ENCODE results near the gene TMEM182.
A peak's percentile ranks its signal among the peaks of the same experiment; 100 is the strongest.

Gene TMEM182

GRCh38 chr2:102795641-102796040 lies 33.8 kb downstream of the TMEM182 start:
- in situ Hi-C loops (cut with MboI; ENCODE audit: low pct_unique_long_range_greater_than_20kb, low sequenced_read_pairs): no loop called here
- no peak for DNase-seq

GRCh38 chr2:102796337-102796736 lies 34.5 kb downstream of the TMEM182 start:
- in situ Hi-C loops (cut with MboI; ENCODE audit: low pct_unique_long_range_greater_than_20kb, low sequenced_read_pairs): no loop called here
- no peak for DNase-seq

DNA sequence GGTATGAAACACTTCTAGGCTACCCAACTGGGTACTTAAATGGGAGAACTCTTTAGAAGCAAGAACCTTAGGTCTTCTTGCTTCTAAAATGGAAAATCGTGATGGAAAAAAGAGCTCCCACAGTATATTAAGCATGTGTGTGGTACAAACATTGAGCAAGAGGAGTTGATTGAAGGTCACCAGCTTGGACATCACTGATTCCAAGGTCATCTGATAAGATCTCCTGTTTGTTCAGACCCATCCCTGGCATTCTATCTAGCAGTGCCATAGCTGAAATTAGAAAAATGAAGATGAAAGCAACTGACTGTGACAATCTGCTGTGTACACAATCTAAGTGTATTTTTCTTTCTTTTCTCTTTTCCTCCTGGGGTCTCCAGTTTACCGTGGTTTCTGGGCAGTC lies 35.7 kb downstream of the TMEM182 start:
- in situ Hi-C loops (cut with MboI; ENCODE audit: low pct_unique_long_range_greater_than_20kb, low sequenced_read_pairs): no loop called here
- no peak for DNase-seq

GRCh38 chr2:102798181-102798580 lies 36.4 kb downstream of the TMEM182 start:
- in situ Hi-C loops (cut with MboI; ENCODE audit: low pct_unique_long_range_greater_than_20kb, low sequenced_read_pairs): no loop called here
- DNase-seq: no peak

- DNase-seq: peak; percentile 30
- in situ Hi-C loops (cut with MboI; ENCODE audit: low pct_unique_long_range_greater_than_20kb, low sequenced_read_pairs): no loop called here
Observed at GRCh38 chr2:102801098-102801718, 39.4 kb downstream of the TMEM182 start.

DNA sequence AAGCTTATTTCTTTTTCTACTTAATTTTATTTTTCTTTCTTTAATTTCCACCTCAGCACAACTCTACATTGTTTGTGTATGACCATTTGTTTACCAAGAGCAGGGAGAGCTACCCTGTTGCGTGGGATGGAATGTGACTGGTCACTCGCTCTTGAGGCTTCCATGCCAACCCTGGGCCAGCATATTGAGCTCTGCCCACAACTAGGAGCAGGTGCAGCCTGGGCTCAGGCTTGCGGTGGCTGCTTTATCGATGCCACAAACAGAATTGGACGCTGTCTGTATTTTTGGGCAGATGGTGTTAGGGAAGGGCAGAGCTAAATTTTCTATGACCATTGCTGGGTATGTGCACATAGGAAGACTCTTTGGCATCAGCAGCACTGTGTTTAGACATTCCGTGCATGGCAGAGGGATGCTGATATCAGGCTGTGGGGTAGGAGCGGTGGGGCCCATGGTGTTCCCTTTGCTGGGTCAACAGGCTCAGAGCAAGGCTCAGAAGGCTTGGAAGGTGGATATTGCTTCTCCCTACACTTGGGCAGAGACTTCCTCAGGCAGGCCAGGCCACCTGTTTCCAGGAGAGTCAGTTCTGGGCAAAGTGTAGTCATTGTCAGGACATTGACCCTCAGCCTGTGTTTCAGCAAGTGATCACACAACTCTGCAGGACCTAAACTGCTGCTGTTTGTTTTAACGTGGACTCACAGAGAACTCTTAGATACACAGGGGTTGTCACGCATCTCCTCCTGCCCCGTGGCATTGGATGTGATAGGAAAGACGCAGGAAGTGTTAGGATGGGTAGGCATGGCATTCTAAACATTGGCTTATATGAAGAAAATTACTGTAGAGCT lies 40.2 kb downstream of the TMEM182 start:
- no peak for DNase-seq

GRCh38 chr2:102803041-102803896 lies 41.4 kb downstream of the TMEM182 start:
- DNase-seq: peak; percentile 56
- in situ Hi-C loops (cut with MboI; ENCODE audit: low pct_unique_long_range_greater_than_20kb, low sequenced_read_pairs): no loop called here

More for the DNA sequence above, 40.2 kb downstream of the TMEM182 start:
- in situ Hi-C loops (cut with MboI; ENCODE audit: low pct_unique_long_range_greater_than_20kb, low sequenced_read_pairs): no loop called here

GRCh38 chr2:102803897-102804217 lies 42.0 kb downstream of the TMEM182 start:
- no peak for DNase-seq
- in situ Hi-C loops (cut with MboI; ENCODE audit: low pct_unique_long_range_greater_than_20kb, low sequenced_read_pairs): no loop called here

GRCh38 chr2:102806250-102806837 lies 44.5 kb downstream of the TMEM182 start:
- in situ Hi-C loops (cut with MboI; ENCODE audit: low pct_unique_long_range_greater_than_20kb, low sequenced_read_pairs): no loop called here
- DNase-seq: peak; percentile 82

DNA sequence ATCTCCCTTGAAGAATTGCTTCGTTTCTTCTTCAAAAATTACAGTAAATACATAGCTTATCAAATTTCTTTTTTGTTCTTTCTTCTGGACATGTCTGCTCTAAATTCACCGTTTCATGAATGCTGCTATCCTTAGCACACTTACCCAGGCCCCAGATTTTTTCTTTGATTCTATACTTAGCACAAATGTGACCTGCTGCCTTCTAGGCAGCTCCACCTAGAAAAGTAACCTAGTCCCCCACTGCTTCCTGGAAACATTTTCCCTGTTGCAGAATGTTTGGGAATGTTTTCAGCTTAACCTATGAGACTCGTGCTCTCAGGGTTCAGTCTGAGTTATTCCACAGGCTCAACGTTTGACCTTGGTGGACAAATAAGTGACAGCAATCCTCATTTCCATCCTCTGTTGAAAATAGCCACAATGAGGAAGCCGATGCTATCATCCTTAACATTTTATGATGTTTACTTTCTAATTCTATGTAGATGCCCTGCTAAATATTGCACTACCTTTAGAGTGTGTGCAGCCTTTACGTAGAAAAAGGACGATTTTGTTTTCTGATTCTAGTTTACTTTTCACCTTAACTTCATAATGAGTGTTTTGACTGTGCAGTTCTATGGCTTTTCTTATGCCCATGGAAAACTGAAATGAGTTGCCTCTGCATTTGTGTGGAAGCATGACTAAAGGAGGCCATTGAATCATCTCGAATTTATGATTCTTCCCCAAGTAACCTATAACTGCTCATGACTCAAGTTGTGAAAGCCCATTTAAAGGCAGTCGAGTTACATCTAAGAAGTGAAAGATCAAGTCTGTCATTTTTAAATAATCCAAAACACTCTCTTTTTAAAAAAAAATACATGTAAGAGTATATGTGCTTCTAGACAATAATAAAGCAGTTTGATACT lies 47.7 kb downstream of the TMEM182 start:
- no peak for DNase-seq
- in situ Hi-C loops (cut with MboI; ENCODE audit: low pct_unique_long_range_greater_than_20kb, low sequenced_read_pairs): no loop called here

DNA sequence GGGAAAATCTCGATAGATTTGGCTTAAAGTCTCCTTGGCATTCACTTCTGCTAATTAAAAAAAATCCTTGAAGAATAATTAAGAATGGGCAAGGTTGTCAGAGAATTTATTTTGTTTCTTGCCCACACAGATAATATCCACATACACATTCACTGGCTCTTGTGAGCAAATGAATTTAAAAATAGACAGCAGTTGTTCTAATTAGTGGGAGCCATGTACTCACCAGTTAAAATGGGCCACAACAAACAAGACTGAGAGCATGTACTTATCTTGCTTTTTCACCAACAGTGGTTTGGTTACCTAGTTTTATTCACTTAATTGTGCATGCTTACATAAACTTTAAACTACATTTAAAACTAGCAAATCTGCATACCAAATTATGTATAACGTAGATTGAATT lies 53.5 kb downstream of the TMEM182 start:
- no peak for DNase-seq
- in situ Hi-C loops (cut with MboI; ENCODE audit: low pct_unique_long_range_greater_than_20kb, low sequenced_read_pairs): no loop called here

DNA sequence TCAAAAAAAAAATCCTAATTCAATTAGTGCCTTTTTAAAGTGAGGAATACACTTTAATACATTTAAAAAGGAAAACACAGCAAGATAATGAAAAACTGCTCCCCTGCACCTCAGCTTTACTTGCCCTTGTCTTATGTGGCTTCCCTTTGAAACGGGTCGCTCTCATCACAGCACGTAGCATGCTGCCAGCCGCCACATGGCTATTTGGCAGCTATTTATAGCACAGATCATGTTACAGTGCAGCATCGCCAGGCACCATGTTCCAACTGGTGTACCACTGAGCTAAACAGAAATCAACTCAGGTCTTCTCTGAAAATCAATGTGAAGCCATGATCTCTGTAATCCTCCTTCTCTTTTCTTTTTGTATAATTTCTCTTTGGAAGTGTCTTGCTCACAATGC lies 65.1 kb downstream of the TMEM182 start:
- peak; percentile 58 for DNase-seq
- in situ Hi-C loops (cut with MboI; ENCODE audit: low pct_unique_long_range_greater_than_20kb, low sequenced_read_pairs): no loop called here

GRCh38 chr2:102832789-102833188 lies 71.0 kb downstream of the TMEM182 start:
- DNase-seq: no peak
- in situ Hi-C loops (cut with MboI; ENCODE audit: low pct_unique_long_range_greater_than_20kb, low sequenced_read_pairs): no loop called here

DNA sequence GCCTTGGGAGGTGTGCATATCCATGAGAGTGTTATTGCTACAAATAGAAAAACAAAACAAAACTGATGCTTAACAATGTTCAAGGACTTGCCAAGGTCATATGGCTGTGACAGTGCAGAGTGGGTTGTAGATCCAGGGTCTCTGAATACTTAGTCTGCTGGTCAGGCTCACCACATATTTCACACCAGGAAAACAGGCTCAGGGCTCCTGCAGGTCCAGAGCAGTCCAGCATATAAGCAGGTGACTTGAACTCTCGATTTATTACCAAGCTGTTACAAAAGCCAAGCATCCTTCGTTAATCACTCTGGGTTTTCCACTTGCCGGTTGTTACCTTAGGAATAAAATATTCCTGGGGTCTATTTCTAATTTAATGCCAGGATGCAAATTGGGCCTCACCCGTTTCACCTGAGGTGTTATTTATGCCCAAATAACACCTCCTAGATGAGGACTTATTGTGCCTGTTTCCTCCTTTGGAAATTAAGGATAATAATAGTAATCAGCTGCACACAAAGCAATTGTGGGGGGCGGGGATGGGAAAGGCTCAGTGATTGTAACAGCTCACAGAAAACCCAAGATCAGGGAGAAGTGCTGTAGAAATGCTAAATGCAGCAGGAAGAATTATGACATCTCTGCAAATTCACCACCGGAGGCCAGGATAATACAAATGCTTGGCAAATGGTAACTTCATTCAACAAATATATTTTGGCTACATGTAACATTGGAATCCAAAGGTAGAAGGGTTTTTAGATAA lies 72.9 kb downstream of the TMEM182 start:
- no peak for DNase-seq
- in situ Hi-C loops (cut with MboI; ENCODE audit: low pct_unique_long_range_greater_than_20kb, low sequenced_read_pairs): no loop called here

DNA sequence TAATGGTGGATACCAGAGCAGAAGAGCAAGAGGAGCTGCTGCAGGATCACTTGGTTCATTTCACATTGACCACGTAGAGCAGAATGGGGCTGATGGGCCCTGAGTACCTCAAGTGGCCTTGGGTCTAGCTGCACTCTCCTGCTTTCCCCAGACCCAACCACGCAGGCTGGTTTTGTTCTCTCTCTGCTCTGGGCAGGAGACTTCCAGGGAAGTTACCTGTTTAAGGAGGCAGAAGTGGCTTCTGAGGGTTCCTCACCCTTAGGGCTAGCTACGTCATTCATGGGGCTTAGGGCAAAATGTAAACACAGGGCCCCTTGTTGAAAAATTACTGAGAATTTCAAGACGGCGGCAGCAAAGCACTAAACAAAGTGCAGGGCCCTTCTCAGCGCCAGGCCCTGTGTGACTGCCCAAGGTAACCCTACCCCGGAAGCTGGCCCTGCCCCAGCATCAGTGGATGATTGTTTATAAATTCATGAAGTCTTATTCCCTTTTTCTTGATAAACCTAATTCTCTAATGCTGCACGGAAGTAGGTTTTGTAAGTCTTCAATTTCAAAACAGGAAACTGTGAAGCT lies 75.9 kb downstream of the TMEM182 start:
- in situ Hi-C loops (cut with MboI; ENCODE audit: low pct_unique_long_range_greater_than_20kb, low sequenced_read_pairs): no loop called here
- no peak for DNase-seq

DNA sequence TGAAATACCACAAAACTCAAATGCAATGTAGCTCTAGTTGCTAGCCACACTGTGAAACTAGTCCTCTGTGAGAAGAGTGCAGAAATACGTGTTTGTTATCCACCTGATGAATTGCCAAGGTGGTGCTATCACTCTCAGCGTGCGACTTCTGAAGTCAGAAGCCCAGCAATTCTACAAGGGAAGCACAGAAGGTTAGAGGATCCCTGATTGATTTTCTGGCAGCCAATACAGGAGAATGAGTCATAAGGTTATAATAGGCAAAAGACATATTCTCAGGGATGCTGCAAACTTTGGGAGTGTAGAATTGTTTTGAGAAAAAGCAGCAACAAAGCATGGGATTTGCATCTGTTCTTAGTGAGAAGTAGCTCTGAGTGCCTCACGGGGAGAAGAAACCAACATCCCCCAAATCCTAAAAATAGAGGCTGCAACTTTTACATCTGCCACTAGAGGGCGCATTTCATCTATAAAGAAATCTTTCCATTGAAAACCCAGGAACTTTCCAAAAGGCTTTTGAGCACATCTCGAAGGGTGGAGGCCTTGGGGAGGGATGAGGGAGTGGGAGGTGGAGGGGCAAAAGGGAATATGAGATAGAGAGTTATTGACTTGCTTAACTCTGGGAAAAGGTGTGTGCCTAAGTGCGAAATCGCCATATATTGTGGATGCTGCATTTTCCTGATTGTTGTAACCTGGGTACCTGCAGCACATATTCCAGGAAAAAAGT lies 78.0 kb downstream of the TMEM182 start:
- in situ Hi-C loops (cut with MboI; ENCODE audit: low pct_unique_long_range_greater_than_20kb, low sequenced_read_pairs): no loop called here
- peak; percentile 71 for DNase-seq

Data from KBM-7 (cell line).